GM23338 (cell line): ENCODE measurements around the gene CARNS1. TPM values are rescaled to one million over a fixed set of nuclear protein-coding genes. Genes with fewer than 3 reads are reported as not detected.

Experiments used
- ATAC-seq: fragments of 200-7000 bp; cut with Tn5 transposase; 3 replicates; pipeline ENCODE4 v1.9.1; 2020
- DNase-seq: peaks from one replicate; pipeline ENCODE4 v3.0.0-alpha.2; 2015; ENCODE audit warnings: low spot score
- H2AFZ ChIP-seq: fragments of 200-600 bp; sonication (generic); 2 replicates; pipeline ENCODE4 v1.8.0; 2016; ENCODE audit warnings: antibody characterized with exemption, mild to moderate bottlenecking, moderate library complexity
- H3F3A ChIP-seq: fragments of 200-600 bp; sonication (generic); replicated peaks from 2 replicates; pipeline ENCODE4 v1.8.0; 2017; ENCODE audit warnings: antibody characterized with exemption, mixed run types, low read depth
- H3K27ac ChIP-seq: fragments of 200-600 bp; sonication (generic); 2 replicates; pipeline ENCODE4 v1.6.1; 2016; ENCODE audit warnings: low read depth
- H3K27me3 ChIP-seq: fragments of 200-600 bp; sonication (generic); 2 replicates; pipeline ENCODE4 v1.8.0; 2016; ENCODE audit warnings: mild to moderate bottlenecking, mixed run types, moderate library complexity; ENCODE audit not compliant: insufficient read depth
- H3K36me3 ChIP-seq: fragments of 200-600 bp; sonication (generic); 2 replicates; pipeline ENCODE4 v1.8.0; 2016; ENCODE audit warnings: mild to moderate bottlenecking; ENCODE audit not compliant: insufficient read depth
- H3K4me1 ChIP-seq: fragments of 200-600 bp; sonication (generic); 2 replicates; pipeline ENCODE4 v1.8.0; 2016; ENCODE audit warnings: mild to moderate bottlenecking, moderate library complexity; ENCODE audit not compliant: insufficient read depth
- H3K4me2 ChIP-seq: fragments of 200-600 bp; sonication (generic); 2 replicates; pipeline ENCODE4 v1.7.1; 2017; ENCODE audit warnings: mixed run types
- H3K4me3 ChIP-seq: fragments of 200-600 bp; sonication (generic); 2 replicates; pipeline ENCODE4 v1.6.1; 2016; ENCODE audit warnings: mixed run types
- H3K79me2 ChIP-seq: fragments of 200-600 bp; sonication (generic); replicated peaks from 2 replicates; pipeline ENCODE4 v1.8.0; 2017; ENCODE audit warnings: mild to moderate bottlenecking; ENCODE audit not compliant: insufficient read depth
- H3K9me2 ChIP-seq: fragments of 200-600 bp; sonication (generic); 2 replicates; pipeline ENCODE4 v1.8.0; 2017; ENCODE audit not compliant: insufficient read depth
- H4K20me1 ChIP-seq: fragments of 200-600 bp; sonication (generic); replicated peaks from 2 replicates; pipeline ENCODE4 v1.8.0; 2017; ENCODE audit warnings: mild to moderate bottlenecking; ENCODE audit not compliant: insufficient read depth
- H3K27ac Mint-ChIP-seq: 2 replicates; pipeline ENCODE4 v1.8.0; 2020; ENCODE audit warnings: inconsistent platforms, mild to moderate bottlenecking, moderate library complexity, mixed read lengths
- H3K27me3 Mint-ChIP-seq: 3 replicates; pipeline ENCODE4 v1.8.0; 2022; ENCODE audit warnings: low read depth, mild to moderate bottlenecking, moderate library complexity, mixed read lengths, inconsistent platforms; ENCODE audit not compliant: insufficient read depth, poor library complexity
- H3K36me3 Mint-ChIP-seq: 3 replicates; pipeline ENCODE4 v1.8.0; 2021; ENCODE audit warnings: low read depth, mild to moderate bottlenecking, inconsistent platforms, moderate library complexity, mixed read lengths
- H3K4me1 Mint-ChIP-seq: 3 replicates; pipeline ENCODE4 v1.8.0; 2020; ENCODE audit warnings: mild to moderate bottlenecking, inconsistent platforms, mixed read lengths
- H3K4me3 Mint-ChIP-seq: 3 replicates; pipeline ENCODE4 v1.8.0; 2021; ENCODE audit warnings: moderate library complexity, mild to moderate bottlenecking, inconsistent platforms, mixed read lengths
- H3K9me3 Mint-ChIP-seq: 3 replicates; pipeline ENCODE4 v1.8.0; 2020; ENCODE audit warnings: moderate library complexity, mild to moderate bottlenecking, inconsistent platforms, mixed read lengths
- CREB1 ChIP-seq: fragments of 250-450 bp; sonication (Bioruptor Pico); IDR thresholded peaks from 2 replicates; pipeline ENCODE4 v1.5.0; 2020; ENCODE audit warnings: low read depth, mild to moderate bottlenecking, moderate library complexity
- EZH2 ChIP-seq: fragments of 200-600 bp; sonication (generic); IDR thresholded peaks from one replicate; pipeline ENCODE4 v1.8.0; 2017; ENCODE audit warnings: antibody characterized with exemption, mild to moderate bottlenecking, low read depth; ENCODE audit not compliant: unreplicated experiment
- STAT1 ChIP-seq: IDR thresholded peaks from one replicate; pipeline ENCODE4 v1.6.1; 2016; ENCODE audit warnings: antibody characterized with exemption; ENCODE audit not compliant: unreplicated experiment
- ZNF114 ChIP-seq: fragments of 250-450 bp; sonication (Bioruptor Pico); IDR thresholded peaks from 2 replicates; pipeline ENCODE4 v1.5.0; 2020; ENCODE audit warnings: mild to moderate bottlenecking, moderate library complexity
- polyA plus RNA-seq: library from polyadenylated mRNA; unstranded; fragments of >200 nt; fragmentation: Nextera tagmentation; extraction: Ambion mirVana; gene quantifications from 2 replicates; pipeline ENCODE4 v1.2.1, GENCODE V29; 2016
- total RNA-seq: library from RNA; depleted of rRNA; stranded (reverse); fragments of >200 nt; shearing (Covaris generic); gene quantifications from 2 replicates; pipeline ENCODE4 v1.2.3, GENCODE V29; 2014
- TF ChIP-seq, protein P1 (sequence below): fragments of 250-450 bp; sonication (Bioruptor Pico); IDR thresholded peaks from 2 replicates; pipeline ENCODE4 v1.5.0; 2020; ENCODE audit warnings: mild to moderate bottlenecking, moderate library complexity
- TF ChIP-seq, protein P2 (sequence below), 2 experiments: fragments of 200-600 bp in 1 of 2; sonication (generic) in 1 of 2; conservative IDR thresholded peaks; 2 replicates each; pipeline versions ENCODE4 v1.5.1 to v1.6.1; 2016 to 2017; ENCODE audit warnings: antibody characterized with exemption in 2 of 2, low read depth in 2 of 2, mild to moderate bottlenecking in 2 of 2, moderate library complexity in 1 of 2

CARNS1 gene
- total and polyA plus RNA-seq, 2 experiments from 2014 or later: 0.52 to 0.76 TPM

GRCh38 chr11:67400942-67401494, 14.5 kb upstream of the CARNS1 start:
- peaks cover 24% of the 10 kb centered on the region for H3K4me1 ChIP-seq
- H3K4me3 ChIP-seq: peak overlapping the region; percentile 88
- no peak overlapping the region for H2AFZ ChIP-seq
- H3K4me1 Mint-ChIP-seq: peaks cover 30% of the 10 kb centered on the region
- peak overlapping the region; percentile 76 for H3K4me3 Mint-ChIP-seq
- 0 out of 2 replicates have a peak, but pooled peaks cover 4% of the 10 kb centered on the region for H3F3A ChIP-seq
- H3K27ac ChIP-seq: peak overlapping the region; percentile 81; the same call in 1 of the 2 replicates
- peaks cover 13% of the 10 kb centered on the region for H3K27me3 Mint-ChIP-seq
- no peak for TF ChIP-seq EZH2
- TF ChIP-seq STAT1: no peak
- TF ChIP-seq, protein P1, sequence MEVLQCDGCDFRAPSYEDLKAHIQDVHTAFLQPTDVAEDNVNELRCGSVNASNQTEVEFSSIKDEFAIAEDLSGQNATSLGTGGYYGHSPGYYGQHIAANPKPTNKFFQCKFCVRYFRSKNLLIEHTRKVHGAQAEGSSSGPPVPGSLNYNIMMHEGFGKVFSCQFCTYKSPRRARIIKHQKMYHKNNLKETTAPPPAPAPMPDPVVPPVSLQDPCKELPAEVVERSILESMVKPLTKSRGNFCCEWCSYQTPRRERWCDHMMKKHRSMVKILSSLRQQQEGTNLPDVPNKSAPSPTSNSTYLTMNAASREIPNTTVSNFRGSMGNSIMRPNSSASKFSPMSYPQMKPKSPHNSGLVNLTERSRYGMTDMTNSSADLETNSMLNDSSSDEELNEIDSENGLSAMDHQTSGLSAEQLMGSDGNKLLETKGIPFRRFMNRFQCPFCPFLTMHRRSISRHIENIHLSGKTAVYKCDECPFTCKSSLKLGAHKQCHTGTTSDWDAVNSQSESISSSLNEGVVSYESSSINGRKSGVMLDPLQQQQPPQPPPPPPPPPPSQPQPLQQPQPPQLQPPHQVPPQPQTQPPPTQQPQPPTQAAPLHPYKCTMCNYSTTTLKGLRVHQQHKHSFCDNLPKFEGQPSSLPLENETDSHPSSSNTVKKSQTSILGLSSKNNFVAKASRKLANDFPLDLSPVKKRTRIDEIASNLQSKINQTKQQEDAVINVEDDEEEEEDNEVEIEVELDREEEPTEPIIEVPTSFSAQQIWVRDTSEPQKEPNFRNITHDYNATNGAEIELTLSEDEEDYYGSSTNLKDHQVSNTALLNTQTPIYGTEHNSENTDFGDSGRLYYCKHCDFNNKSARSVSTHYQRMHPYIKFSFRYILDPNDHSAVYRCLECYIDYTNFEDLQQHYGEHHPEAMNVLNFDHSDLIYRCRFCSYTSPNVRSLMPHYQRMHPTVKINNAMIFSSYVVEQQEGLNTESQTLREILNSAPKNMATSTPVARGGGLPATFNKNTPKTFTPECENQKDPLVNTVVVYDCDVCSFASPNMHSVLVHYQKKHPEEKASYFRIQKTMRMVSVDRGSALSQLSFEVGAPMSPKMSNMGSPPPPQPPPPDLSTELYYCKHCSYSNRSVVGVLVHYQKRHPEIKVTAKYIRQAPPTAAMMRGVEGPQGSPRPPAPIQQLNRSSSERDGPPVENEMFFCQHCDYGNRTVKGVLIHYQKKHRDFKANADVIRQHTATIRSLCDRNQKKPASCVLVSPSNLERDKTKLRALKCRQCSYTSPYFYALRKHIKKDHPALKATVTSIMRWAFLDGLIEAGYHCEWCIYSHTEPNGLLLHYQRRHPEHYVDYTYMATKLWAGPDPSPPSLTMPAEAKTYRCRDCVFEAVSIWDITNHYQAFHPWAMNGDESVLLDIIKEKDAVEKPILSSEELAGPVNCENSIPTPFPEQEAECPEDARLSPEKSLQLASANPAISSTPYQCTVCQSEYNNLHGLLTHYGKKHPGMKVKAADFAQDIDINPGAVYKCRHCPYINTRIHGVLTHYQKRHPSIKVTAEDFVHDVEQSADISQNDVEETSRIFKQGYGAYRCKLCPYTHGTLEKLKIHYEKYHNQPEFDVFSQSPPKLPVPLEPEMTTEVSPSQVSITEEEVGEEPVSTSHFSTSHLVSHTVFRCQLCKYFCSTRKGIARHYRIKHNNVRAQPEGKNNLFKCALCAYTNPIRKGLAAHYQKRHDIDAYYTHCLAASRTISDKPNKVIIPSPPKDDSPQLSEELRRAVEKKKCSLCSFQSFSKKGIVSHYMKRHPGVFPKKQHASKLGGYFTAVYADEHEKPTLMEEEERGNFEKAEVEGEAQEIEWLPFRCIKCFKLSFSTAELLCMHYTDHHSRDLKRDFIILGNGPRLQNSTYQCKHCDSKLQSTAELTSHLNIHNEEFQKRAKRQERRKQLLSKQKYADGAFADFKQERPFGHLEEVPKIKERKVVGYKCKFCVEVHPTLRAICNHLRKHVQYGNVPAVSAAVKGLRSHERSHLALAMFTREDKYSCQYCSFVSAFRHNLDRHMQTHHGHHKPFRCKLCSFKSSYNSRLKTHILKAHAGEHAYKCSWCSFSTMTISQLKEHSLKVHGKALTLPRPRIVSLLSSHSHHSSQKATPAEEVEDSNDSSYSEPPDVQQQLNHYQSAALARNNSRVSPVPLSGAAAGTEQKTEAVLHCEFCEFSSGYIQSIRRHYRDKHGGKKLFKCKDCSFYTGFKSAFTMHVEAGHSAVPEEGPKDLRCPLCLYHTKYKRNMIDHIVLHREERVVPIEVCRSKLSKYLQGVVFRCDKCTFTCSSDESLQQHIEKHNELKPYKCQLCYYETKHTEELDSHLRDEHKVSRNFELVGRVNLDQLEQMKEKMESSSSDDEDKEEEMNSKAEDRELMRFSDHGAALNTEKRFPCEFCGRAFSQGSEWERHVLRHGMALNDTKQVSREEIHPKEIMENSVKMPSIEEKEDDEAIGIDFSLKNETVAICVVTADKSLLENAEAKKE (CRISPR knock-in tag): no peak
- TF ChIP-seq, protein P2, sequence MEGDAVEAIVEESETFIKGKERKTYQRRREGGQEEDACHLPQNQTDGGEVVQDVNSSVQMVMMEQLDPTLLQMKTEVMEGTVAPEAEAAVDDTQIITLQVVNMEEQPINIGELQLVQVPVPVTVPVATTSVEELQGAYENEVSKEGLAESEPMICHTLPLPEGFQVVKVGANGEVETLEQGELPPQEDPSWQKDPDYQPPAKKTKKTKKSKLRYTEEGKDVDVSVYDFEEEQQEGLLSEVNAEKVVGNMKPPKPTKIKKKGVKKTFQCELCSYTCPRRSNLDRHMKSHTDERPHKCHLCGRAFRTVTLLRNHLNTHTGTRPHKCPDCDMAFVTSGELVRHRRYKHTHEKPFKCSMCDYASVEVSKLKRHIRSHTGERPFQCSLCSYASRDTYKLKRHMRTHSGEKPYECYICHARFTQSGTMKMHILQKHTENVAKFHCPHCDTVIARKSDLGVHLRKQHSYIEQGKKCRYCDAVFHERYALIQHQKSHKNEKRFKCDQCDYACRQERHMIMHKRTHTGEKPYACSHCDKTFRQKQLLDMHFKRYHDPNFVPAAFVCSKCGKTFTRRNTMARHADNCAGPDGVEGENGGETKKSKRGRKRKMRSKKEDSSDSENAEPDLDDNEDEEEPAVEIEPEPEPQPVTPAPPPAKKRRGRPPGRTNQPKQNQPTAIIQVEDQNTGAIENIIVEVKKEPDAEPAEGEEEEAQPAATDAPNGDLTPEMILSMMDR (conservative IDR thresholded peaks at IDR 0.05; ENCODE audit: low read depth in 2 of 2): no peak
- no peak for TF ChIP-seq ZNF114 (CRISPR knock-in tag)
- no peak for TF ChIP-seq CREB1
- no peaks in the 10 kb centered on the region for H3K27me3 ChIP-seq
- peak overlapping the region; percentile 91 for H3K4me2 ChIP-seq
- ATAC-seq (peak; percentile 2), DNase-seq (no peak)
- peaks cover 8% of the 10 kb centered on the region; the same call in 1 of the 2 replicates for H4K20me1 ChIP-seq
- no peak overlapping the region for H3K27ac Mint-ChIP-seq
- no peaks in the 10 kb centered on the region for H3K9me2 ChIP-seq
- peaks cover 16% of the 10 kb centered on the region for H3K79me2 ChIP-seq
- no peaks in the 10 kb centered on the region for H3K36me3 ChIP-seq
- H3K36me3 Mint-ChIP-seq: peaks cover 37% of the 10 kb centered on the region
- H3K9me3 Mint-ChIP-seq: no peaks in the 10 kb centered on the region
